ENCODE measurements around the gene TMEM208.
A peak's percentile ranks its signal among the peaks of the same experiment; 100 is the strongest.

Gene TMEM208

GRCh38 chr16:67226804-67227566 is at the start of gene TMEM208:
TSS of gene TMEM208 (plus strand) at chr16:67227130. CDS start at chr16:67227219, 89 bp downstream.
- peak; percentile 95 to 98 for DNase-seq (ENCODE audit: low read depth in 2 of 2, low spot score in 1 of 2)

DNA sequence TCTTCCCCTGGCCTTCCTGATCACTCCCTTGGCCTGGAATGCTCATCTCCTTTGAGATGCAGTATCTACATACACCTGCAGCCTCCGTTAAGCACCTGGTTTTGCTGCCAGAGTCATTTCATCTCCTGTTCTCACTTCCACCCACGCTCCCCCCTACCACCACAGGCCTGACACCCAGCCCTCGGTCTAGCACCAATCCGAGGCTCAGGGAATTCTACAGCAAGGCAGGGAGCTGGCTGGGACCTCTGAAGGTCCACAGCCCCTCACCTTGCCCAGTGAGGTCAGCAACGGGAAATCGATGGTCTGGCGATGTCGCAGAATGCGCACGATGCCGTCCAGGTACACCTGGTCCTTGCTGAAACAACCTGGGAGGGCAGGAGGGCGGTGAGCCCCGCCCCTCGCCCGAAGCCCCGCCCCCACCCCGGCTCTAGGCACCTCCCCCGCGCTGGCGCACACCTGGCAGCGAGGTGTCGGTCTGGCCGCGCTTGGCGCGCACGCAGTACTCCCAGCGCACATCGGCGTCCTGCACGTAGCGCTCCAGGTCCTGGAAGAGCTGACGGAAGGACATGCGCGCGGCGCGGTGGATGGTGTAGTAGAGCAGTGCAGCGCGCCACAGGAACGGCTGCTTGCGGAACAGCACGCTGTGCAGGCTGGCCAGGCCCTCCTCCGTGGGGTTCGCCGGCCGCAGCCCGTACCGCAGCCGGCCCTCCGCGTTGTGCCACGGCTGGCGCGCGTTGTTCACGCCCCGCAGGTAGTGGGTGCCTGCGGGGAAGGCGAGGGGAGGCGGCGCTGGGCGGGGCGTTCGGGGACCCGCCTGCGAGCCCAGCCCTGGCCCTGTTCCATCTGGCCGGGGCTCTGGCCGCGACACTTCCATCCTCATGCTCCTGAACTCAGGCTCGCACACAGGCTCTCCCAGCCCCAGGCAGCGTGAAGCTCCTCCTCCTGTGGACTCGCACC is 48.9 kb upstream of the TMEM208 start:
- DNase-seq (ENCODE audit: low read depth in 2 of 2, low spot score in 1 of 2) = no peak

DNA sequence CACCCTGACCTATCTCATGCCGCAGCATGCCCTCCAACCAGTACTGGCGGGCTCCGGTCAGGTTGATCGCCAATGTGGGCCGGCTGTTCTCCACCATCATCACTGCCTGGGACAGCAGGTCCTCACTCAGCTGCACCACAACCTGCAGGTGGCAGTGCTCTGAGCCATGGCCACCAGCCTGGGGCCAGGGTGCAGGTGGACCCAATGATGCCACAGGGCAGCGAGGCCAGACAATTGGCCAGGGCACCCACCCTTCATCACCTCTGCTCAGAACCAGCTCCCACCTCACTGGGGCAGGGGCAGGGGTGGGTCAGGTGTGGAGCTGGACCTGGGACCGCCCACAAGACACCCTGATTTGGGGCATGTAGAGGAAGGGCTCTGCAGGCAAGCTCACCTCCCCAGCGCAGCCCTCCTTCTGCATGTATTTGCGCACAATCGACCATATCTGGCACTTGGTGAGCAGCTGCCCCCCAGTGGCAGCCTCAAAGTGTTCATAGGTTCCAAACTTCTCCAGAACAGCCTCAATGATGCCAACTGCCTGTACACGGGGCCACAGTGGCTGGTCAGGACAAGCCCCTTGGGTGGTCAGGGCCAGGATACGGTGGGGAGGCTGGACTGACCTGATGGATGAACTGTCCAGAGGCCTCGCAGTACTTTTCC is 47.4 kb upstream of the TMEM208 start:
- DNase-seq (ENCODE audit: low read depth in 2 of 2, low spot score in 1 of 2) = no peak

- no peak for DNase-seq (ENCODE audit: low read depth in 2 of 2, low spot score in 1 of 2)
Observed at GRCh38 chr16:67180166-67180565, 46.8 kb upstream of the TMEM208 start.

DNA sequence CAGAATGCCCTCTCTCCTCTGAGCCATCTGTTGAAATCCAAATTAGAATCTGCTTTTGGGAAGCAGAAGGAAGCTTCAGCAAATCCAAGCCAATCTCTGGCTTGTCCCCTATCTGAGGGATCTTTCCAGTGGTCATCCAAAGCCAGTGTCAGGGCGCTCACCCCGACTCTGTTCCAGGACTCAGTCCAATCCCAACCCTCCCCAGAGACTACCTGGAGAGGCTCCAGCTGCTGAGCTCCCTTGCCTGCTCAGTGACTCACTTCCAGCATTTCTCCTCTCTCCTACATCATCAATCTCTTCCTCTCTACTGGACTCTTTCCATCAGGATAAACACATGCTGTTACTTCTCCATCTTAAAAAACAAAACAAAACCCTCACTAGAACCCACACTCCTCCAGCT is 45.6 kb upstream of the TMEM208 start:
- DNase-seq (ENCODE audit: low read depth in 2 of 2, low spot score in 1 of 2) = no peak

DNA sequence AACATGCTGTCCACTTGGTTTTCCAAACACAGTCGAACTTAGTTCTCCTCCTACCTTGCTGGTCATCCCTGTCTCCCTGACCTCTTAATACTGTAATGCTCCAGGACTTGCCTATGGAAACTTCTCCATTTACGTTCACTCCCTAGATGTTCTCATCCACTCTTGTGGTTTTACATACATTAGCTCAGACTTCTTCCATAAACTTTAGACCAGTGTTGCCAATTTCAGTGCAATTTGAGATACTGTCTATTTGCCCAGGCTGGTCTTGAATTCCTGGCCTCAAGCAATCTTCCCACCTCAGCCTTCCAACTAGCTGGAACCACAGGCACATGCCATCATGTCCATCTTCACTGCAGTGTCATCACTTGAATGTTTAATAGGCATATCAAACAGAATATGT is 44.6 kb upstream of the TMEM208 start:
- DNase-seq (ENCODE audit: low read depth in 2 of 2, low spot score in 1 of 2) = no peak

GRCh38 chr16:67183284-67183626 is 43.7 kb upstream of the TMEM208 start:
- no peak for DNase-seq (ENCODE audit: low read depth in 2 of 2, low spot score in 1 of 2)

GRCh38 chr16:67183627-67184452 is 43.1 kb upstream of the TMEM208 start, which contains the start of gene MATCAP1:
TSS of gene MATCAP1 (minus strand) at chr16:67183963. CDS start at chr16:67180610, 3,353 bp downstream.
- peak; percentile 82 to 86 for DNase-seq (ENCODE audit: low read depth in 2 of 2, low spot score in 1 of 2)

- DNase-seq (ENCODE audit: low read depth in 2 of 2, low spot score in 1 of 2) = no peak
Observed at GRCh38 chr16:67184453-67184994, 42.4 kb upstream of the TMEM208 start.

DNA sequence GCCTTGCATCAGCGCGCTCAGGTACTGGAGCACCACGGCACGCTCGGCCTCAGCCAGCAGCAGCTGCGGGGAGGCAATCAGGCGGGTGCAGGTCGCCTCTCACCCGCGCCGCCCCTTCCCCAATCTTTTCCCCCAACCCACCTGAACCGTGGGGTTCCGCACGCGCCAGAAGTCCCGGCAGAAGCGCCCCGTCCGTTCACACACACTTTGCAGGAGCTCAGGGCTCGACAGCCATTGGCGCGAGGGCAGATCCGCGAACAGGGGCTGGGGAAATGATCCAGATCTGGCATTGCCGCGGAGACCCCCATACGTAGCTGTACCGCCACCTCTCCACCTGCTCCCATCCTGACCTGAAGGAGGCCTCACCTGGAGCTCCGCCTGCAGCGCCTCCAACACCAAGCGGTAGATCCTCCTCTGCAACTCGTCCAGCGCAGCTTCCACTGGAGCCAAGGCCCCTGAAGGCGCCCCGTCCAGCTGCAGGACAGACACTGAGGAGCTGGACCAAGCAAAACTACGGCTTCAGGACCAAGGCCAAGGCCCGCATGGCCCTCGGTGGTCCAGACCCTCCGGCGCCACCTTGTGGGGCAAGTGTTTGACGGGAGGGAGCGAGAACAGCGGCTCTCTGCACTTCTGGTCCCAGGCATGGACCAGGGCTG is 41.8 kb upstream of the TMEM208 start:
- DNase-seq (ENCODE audit: low read depth in 2 of 2, low spot score in 1 of 2) = peak; percentile 54 to 59

- no peak for DNase-seq (ENCODE audit: low read depth in 2 of 2, low spot score in 1 of 2)
Observed at GRCh38 chr16:67185651-67186134, 41.2 kb upstream of the TMEM208 start.

- DNase-seq (ENCODE audit: low read depth in 2 of 2, low spot score in 1 of 2) = no peak
Observed at GRCh38 chr16:67186550-67186950, 40.4 kb upstream of the TMEM208 start.

DNA sequence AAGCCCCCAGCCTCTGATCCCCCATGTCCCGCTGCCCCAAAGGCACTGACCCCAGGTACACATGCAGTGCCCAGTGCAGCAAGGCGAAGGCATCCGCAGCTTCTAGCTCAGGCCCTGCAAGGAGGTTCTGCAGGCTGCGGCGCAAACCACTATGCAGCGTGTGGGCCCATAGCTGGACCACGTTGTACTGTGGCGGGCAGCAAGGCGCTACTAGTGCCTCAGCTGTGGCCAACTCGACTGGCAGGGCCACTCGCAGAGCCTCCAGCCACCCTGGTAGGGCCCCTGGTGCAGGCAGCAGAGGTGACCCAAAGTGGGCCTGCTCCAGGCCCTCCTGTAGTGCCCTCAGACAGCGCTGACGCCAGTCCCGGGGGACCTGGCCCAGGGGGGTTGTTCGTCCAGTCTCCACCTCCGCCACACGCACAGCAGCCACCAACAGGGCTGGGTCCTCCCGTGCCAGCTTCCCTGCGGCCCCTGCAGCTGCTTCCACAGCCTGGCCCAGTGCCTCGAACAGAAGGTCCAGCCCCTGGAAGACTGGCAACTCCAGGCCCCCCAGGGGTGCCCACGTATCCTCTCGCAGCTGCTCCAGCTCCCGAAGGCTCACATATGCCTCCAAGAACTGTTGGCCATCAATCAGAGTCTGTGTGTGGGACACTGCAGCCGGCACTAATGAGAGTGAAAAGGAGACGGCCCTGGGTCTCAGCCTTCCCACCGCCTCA is 39.6 kb upstream of the TMEM208 start:
- no peak for DNase-seq (ENCODE audit: low read depth in 2 of 2, low spot score in 1 of 2)

- DNase-seq (ENCODE audit: low read depth in 2 of 2, low spot score in 1 of 2) = no peak
Observed at GRCh38 chr16:67188323-67188722, 38.6 kb upstream of the TMEM208 start.

DNA sequence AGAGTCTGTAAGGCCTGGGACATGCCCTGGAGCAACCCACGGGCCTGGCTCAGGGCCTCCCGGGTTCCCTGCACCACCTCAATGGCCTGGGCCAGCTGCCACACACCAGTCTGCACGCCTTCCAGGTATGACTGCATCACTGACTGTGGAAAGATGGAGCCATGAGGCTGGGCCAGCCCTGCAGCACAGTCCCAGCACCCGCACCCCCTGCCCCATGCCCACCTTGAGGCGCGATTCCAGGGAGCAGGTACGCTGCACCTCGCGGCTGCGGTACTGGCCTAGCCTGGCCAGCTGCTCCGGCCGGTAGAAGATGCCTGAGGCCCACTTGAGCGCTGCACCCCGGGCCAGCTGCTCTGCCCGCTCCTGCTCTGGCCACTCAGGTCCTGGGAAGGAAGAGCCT is 38.1 kb upstream of the TMEM208 start:
- DNase-seq (ENCODE audit: low read depth in 2 of 2, low spot score in 1 of 2) = no peak

GRCh38 chr16:67190041-67190440 is 36.9 kb upstream of the TMEM208 start, which contains the start of gene EXOC3L1:
TSS of gene EXOC3L1 (minus strand) at chr16:67190136. CDS start at chr16:67189676, 460 bp downstream.
- DNase-seq (ENCODE audit: low read depth in 2 of 2, low spot score in 1 of 2) = no peak

GRCh38 chr16:67190448-67191399 is 36.2 kb upstream of the TMEM208 start:
- no peak for DNase-seq (ENCODE audit: low read depth in 2 of 2, low spot score in 1 of 2)

Measured in stimulated activated CD8-positive, alpha-beta memory T cell treated with anti-CD3 and anti-CD28 coated beads, Interleukin-4, amount 100 ng/mL, for 4 hours (primary cell).